CD4-positive, alpha-beta memory T cell (primary cell): ENCODE data around the gene PTPN18. TPM values are rescaled to one million over a fixed set of nuclear protein-coding genes. Genes with fewer than 3 reads are reported as not detected.

ENCODE experiments used
- CTCF ChIA-PET: fragments of 350-600 bp; sonication (Branson Sonifier 250); formaldehyde crosslinking; loops from one replicate; lab custom pipeline; 2021; ENCODE audit warnings: inconsistent platforms; ENCODE audit not compliant: partially characterized antibody; lab: Charles Lee
- POLR2A ChIA-PET: fragments of 350-600 bp; sonication (Branson Sonifier 250); formaldehyde crosslinking; loops from one replicate; lab custom pipeline; 2021; ENCODE audit not compliant: partially characterized antibody; lab: Charles Lee
- DNase-seq, 5 donors: peaks; one replicate each; pipeline versions ENCODE4 v3.0.0 to v3.0.0-alpha.2; 2020 to 2022; ENCODE audit warnings: mixed read lengths in 1 of 5
- H3K27ac ChIP-seq: one replicate; pipeline ENCODE4 v1.7.0; 2013; ENCODE audit warnings: low read depth, low read length
- H3K27me3 ChIP-seq: 2 replicates; pipeline ENCODE4 v1.7.0; 2013; ENCODE audit warnings: mild to moderate bottlenecking, low read length, moderate library complexity; ENCODE audit not compliant: insufficient read depth
- H3K36me3 ChIP-seq: 2 replicates; pipeline ENCODE4 v1.7.0; 2013; ENCODE audit warnings: mild to moderate bottlenecking, low read length, moderate library complexity; ENCODE audit not compliant: insufficient read depth
- H3K4me1 ChIP-seq: 2 replicates; pipeline ENCODE4 v1.7.0; 2013; ENCODE audit warnings: mild to moderate bottlenecking, low read length, moderate library complexity; ENCODE audit not compliant: insufficient read depth
- H3K4me3 ChIP-seq, 2 donors: one replicate each; pipeline ENCODE4 v1.7.0; 2013; ENCODE audit warnings: low read length in 2 of 2, mild to moderate bottlenecking in 1 of 2
- H3K9me3 ChIP-seq, 2 donors: one replicate each; pipeline ENCODE4 v1.7.0; 2013; ENCODE audit warnings: low read length in 2 of 2, control low read depth in 1 of 2; ENCODE audit not compliant: control insufficient read depth in 1 of 2
- H3K27ac Mint-ChIP-seq, 7 donors: one replicate each; pipeline ENCODE4 v1.8.0; 2020 to 2021; ENCODE audit warnings: mixed read lengths in 7 of 7, mild to moderate bottlenecking in 6 of 7, inconsistent platforms in 3 of 7, moderate library complexity in 3 of 7
- H3K27me3 Mint-ChIP-seq, 2 donors: one replicate each; pipeline ENCODE4 v1.8.0; 2020 to 2021; ENCODE audit warnings: mixed read lengths in 2 of 2
- H3K36me3 Mint-ChIP-seq, 2 donors: one replicate each; pipeline ENCODE4 v1.8.0; 2020 to 2021; ENCODE audit warnings: mixed read lengths in 2 of 2, inconsistent platforms in 1 of 2, mild to moderate bottlenecking in 1 of 2
- H3K4me1 Mint-ChIP-seq, 4 donors: one replicate each; pipeline ENCODE4 v1.8.0; 2020 to 2021; ENCODE audit warnings: mixed read lengths in 4 of 4, mild to moderate bottlenecking in 1 of 4
- H3K4me3 Mint-ChIP-seq, 8 donors: one replicate each; pipeline ENCODE4 v1.8.0; 2020 to 2021; ENCODE audit warnings: mixed read lengths in 8 of 8, mild to moderate bottlenecking in 7 of 8, moderate library complexity in 6 of 8, inconsistent platforms in 3 of 8
- H3K9me3 Mint-ChIP-seq, 8 donors: one replicate each; pipeline ENCODE4 v1.8.0; 2020 to 2021; ENCODE audit warnings: mixed read lengths in 8 of 8, mild to moderate bottlenecking in 5 of 8, inconsistent platforms in 3 of 8, moderate library complexity in 1 of 8
- intact Hi-C: fragments of 100-400 bp; cut with micrococcal nuclease; formaldehyde crosslinking; loops from one replicate; pipeline ENCODE4 v1.15.1; 2023
- polyA plus RNA-seq, 2 donors: library from polyadenylated mRNA; unstranded; fragments of 300-500 nt; fragmentation: Illumina TruSeq; gene quantifications; one replicate each; pipeline ENCODE4 v1.2.3, GENCODE V29; 2021
- total RNA-seq, 2 experiments: library from RNA; stranded (reverse); gene quantifications; one replicate each; pipeline ENCODE4 v1.2.3, GENCODE V29; 2021

Gene PTPN18
- total and polyA plus RNA-seq, 4 experiments from 2014 or later = 30.9 to 67.2 (median 60.5) TPM

GRCh38 chr2:130369311-130369964 lies 13.6 kb downstream of the PTPN18 start:
- Mint-ChIP-seq H3K4me1 (peaks cover 31 to 45% (median 38%) of the 10 kb centered on the region in 4 donors), H3K27ac (peak overlapping the region in 6 of 7 donors; percentile 76 to 98 (median 97)), H3K36me3 (peaks cover 0 to 10% of the 10 kb centered on the region in 2 donors), H3K27me3 (no peaks in the 10 kb centered on the region), H3K9me3 (no peaks in the 10 kb centered on the region), H3K4me3 (peak overlapping the region in 3 of 8 donors; percentile 36 to 97 (median 68))
- DNase-seq = no peak
- POLR2A ChIA-PET = interaction anchor here (1.1 to 5.9 kb wide), 3 partner anchors 14 to 187 kb away, joined by 3 to 89 read pairs (median 3); partner anchors contain the start of genes IMP4, MZT2B, PTPN18 and SMPD4
- intact Hi-C loops = no loop called here
- Histone ChIP-seq H3K36me3 (no peaks in the 10 kb centered on the region), H3K27me3 (no peaks in the 10 kb centered on the region), H3K9me3 (no peaks in the 10 kb centered on the region), H3K4me1 (peaks cover 43% of the 10 kb centered on the region), H3K27ac (peak overlapping the region; percentile 57), H3K4me3 (no peak overlapping the region)
- CTCF ChIA-PET = interaction anchor here (1.4 to 3.9 kb wide), 3 partner anchors 27 to 37 kb away, joined by 3 to 22 read pairs (median 8); partner anchors contain the start of gene IMP4

GRCh38 chr2:130369965-130370341 lies 14.1 kb downstream of the PTPN18 start:
- Mint-ChIP-seq H3K4me3 (peak overlapping the region in 7 of 8 donors; percentile 92 to 98 (median 95)), H3K27ac (peak overlapping the region; percentile 81 to 98 (median 97)), H3K36me3 (peaks cover 0 to 15% of the 10 kb centered on the region in 2 donors), H3K27me3 (no peaks in the 10 kb centered on the region), H3K9me3 (no peaks in the 10 kb centered on the region), H3K4me1 (peaks cover 33 to 51% (median 43%) of the 10 kb centered on the region in 4 donors)
- Histone ChIP-seq H3K27me3 (no peaks in the 10 kb centered on the region), H3K4me3 (peak overlapping the region in 1 of 2 donors; percentile 77), H3K4me1 (peaks cover 43% of the 10 kb centered on the region), H3K9me3 (no peaks in the 10 kb centered on the region), H3K27ac (peak overlapping the region; percentile 57), H3K36me3 (no peaks in the 10 kb centered on the region)
- CTCF ChIA-PET = interaction anchor here (1.4 to 3.9 kb wide), 3 partner anchors 28 to 37 kb away, joined by 3 to 22 read pairs (median 8); partner anchors contain the start of gene IMP4
- intact Hi-C loops = loop anchor here (5.0 kb wide), 2 partner anchors 357 to 1122 kb away; partner anchors contain the start of genes GPR148 and MZT2A
- POLR2A ChIA-PET = interaction anchor here (1.1 to 5.9 kb wide), 4 partner anchors 14 to 188 kb away, joined by 3 to 89 read pairs (median 3); partner anchors contain the start of genes IMP4, MZT2B, PTPN18 and SMPD4
- no peak for DNase-seq

- Mint-ChIP-seq H3K27me3 (no peaks in the 10 kb centered on the region), H3K27ac (peak overlapping the region; percentile 90 to 98 (median 97)), H3K4me3 (peak overlapping the region; percentile 92 to 98 (median 95)), H3K9me3 (no peaks in the 10 kb centered on the region), H3K36me3 (peaks cover 0 to 19% of the 10 kb centered on the region in 2 donors), H3K4me1 (peaks cover 34 to 56% (median 48%) of the 10 kb centered on the region in 4 donors)
- Histone ChIP-seq H3K9me3 (no peaks in the 10 kb centered on the region), H3K27me3 (no peaks in the 10 kb centered on the region), H3K27ac (peak overlapping the region; percentile 57), H3K4me1 (peaks cover 46% of the 10 kb centered on the region), H3K4me3 (peak overlapping the region; percentile 31 to 77), H3K36me3 (no peaks in the 10 kb centered on the region)
- peak; percentile 55 to 76 (median 56) for DNase-seq
- ChIA-PET POLR2A (interaction anchor here (1.1 to 5.9 kb wide), 4 partner anchors 15 to 189 kb away, joined by 3 to 89 read pairs (median 3); partner anchors contain the start of genes IMP4, MZT2B, PTPN18 and SMPD4), CTCF (interaction anchor here (1.4 to 3.9 kb wide), 3 partner anchors 28 to 38 kb away, joined by 3 to 22 read pairs (median 8); partner anchors contain the start of gene IMP4)
- intact Hi-C loops = loop anchor here (5.0 kb wide), 2 partner anchors 357 to 1122 kb away; partner anchors contain the start of genes GPR148 and MZT2A
These were observed 14.6 kb downstream of the PTPN18 start for GRCh38 chr2:130370490-130370889.

- H3K36me3 Mint-ChIP-seq = peaks cover 9 to 24% of the 10 kb centered on the region in 2 donors
- no peaks in the 10 kb centered on the region for H3K9me3 ChIP-seq
- H3K9me3 Mint-ChIP-seq = no peaks in the 10 kb centered on the region
- peak overlapping the region; percentile 77 to 88 for H3K4me3 ChIP-seq
- DNase-seq = no peak
- peak overlapping the region; percentile 92 to 98 (median 95) for H3K4me3 Mint-ChIP-seq
- intact Hi-C loops = loop anchor here (1.0 to 5.0 kb wide), 4 partner anchors 15 to 1121 kb away; partner anchors contain the start of genes GPR148, IMP4, MZT2A and PTPN18
- peaks cover 46 to 68% (median 58%) of the 10 kb centered on the region in 4 donors for H3K4me1 Mint-ChIP-seq
- ChIA-PET CTCF (interaction anchor here (2.7 to 3.9 kb wide), 2 partner anchors 30 to 35 kb away, joined by 8 to 22 read pairs; partner anchors contain the start of gene IMP4), POLR2A (interaction anchor here (0.7 to 5.9 kb wide), 4 partner anchors 16 to 191 kb away, joined by 3 to 89 read pairs (median 6); partner anchors contain the start of genes IMP4, PTPN18 and SMPD4)
- H3K36me3 ChIP-seq = no peaks in the 10 kb centered on the region
- peak overlapping the region; percentile 90 to 98 (median 97) for H3K27ac Mint-ChIP-seq
- H3K27ac ChIP-seq = peak overlapping the region; percentile 57
- H3K4me1 ChIP-seq = peaks cover 58% of the 10 kb centered on the region
- H3K27me3 ChIP-seq = no peaks in the 10 kb centered on the region
- no peaks in the 10 kb centered on the region for H3K27me3 Mint-ChIP-seq
These were observed 15.8 kb downstream of the PTPN18 start for GRCh38 chr2:130371723-130372054.

- Histone ChIP-seq H3K36me3 (no peaks in the 10 kb centered on the region), H3K4me3 (peak overlapping the region; percentile 77 to 88), H3K4me1 (peaks cover 64% of the 10 kb centered on the region), H3K9me3 (no peaks in the 10 kb centered on the region), H3K27me3 (no peaks in the 10 kb centered on the region), H3K27ac (peak overlapping the region; percentile 57)
- H3K9me3 Mint-ChIP-seq = no peaks in the 10 kb centered on the region
- ChIA-PET POLR2A (interaction anchor here (0.7 to 5.9 kb wide), 7 partner anchors 17 to 30 kb away, joined by 3 to 89 read pairs (median 8); partner anchors contain the start of genes IMP4 and PTPN18), CTCF (interaction anchor here (0.8 to 3.9 kb wide), 13 partner anchors 13 to 41 kb away, joined by 3 to 33 read pairs (median 5); partner anchors contain the start of genes IMP4 and PTPN18)
- H3K27ac Mint-ChIP-seq = peak overlapping the region; percentile 90 to 98 (median 97)
- peaks cover 51 to 73% (median 64%) of the 10 kb centered on the region in 4 donors for H3K4me1 Mint-ChIP-seq
- peak; percentile 65 to 76 (median 74) for DNase-seq
- intact Hi-C loops = loop anchor here (1.0 to 5.0 kb wide), 4 partner anchors 16 to 1120 kb away; partner anchors contain the start of genes GPR148, IMP4, MZT2A and PTPN18
- H3K4me3 Mint-ChIP-seq = peak overlapping the region; percentile 92 to 98 (median 95)
- H3K27me3 Mint-ChIP-seq = no peaks in the 10 kb centered on the region
- peaks cover 9 to 24% of the 10 kb centered on the region in 2 donors for H3K36me3 Mint-ChIP-seq
These were observed 16.4 kb downstream of the PTPN18 start for GRCh38 chr2:130372055-130372832.
